GM23338 (cell line): ENCODE results near the gene ADGRB3. TPM values are rescaled to one million over a fixed set of nuclear protein-coding genes. Genes with fewer than 3 reads are reported as not detected.

Experiments
- ATAC-seq: fragments of 200-7000 bp; cut with Tn5 transposase; 3 replicates; pipeline ENCODE4 v1.9.1; 2020
- DNase-seq: peaks from one replicate; pipeline ENCODE4 v3.0.0-alpha.2; 2015; ENCODE audit warnings: low spot score
- H2AFZ ChIP-seq: fragments of 200-600 bp; sonication (generic); 2 replicates; pipeline ENCODE4 v1.8.0; 2016; ENCODE audit warnings: antibody characterized with exemption, mild to moderate bottlenecking, moderate library complexity
- H3F3A ChIP-seq: fragments of 200-600 bp; sonication (generic); replicated peaks from 2 replicates; pipeline ENCODE4 v1.8.0; 2017; ENCODE audit warnings: antibody characterized with exemption, mixed run types, low read depth
- H3K27ac ChIP-seq: fragments of 200-600 bp; sonication (generic); 2 replicates; pipeline ENCODE4 v1.6.1; 2016; ENCODE audit warnings: low read depth
- H3K27me3 ChIP-seq: fragments of 200-600 bp; sonication (generic); 2 replicates; pipeline ENCODE4 v1.8.0; 2016; ENCODE audit warnings: mild to moderate bottlenecking, mixed run types, moderate library complexity; ENCODE audit not compliant: insufficient read depth
- H3K36me3 ChIP-seq: fragments of 200-600 bp; sonication (generic); 2 replicates; pipeline ENCODE4 v1.8.0; 2016; ENCODE audit warnings: mild to moderate bottlenecking; ENCODE audit not compliant: insufficient read depth
- H3K4me1 ChIP-seq: fragments of 200-600 bp; sonication (generic); 2 replicates; pipeline ENCODE4 v1.8.0; 2016; ENCODE audit warnings: mild to moderate bottlenecking, moderate library complexity; ENCODE audit not compliant: insufficient read depth
- H3K4me2 ChIP-seq: fragments of 200-600 bp; sonication (generic); 2 replicates; pipeline ENCODE4 v1.7.1; 2017; ENCODE audit warnings: mixed run types
- H3K4me3 ChIP-seq: fragments of 200-600 bp; sonication (generic); 2 replicates; pipeline ENCODE4 v1.6.1; 2016; ENCODE audit warnings: mixed run types
- H3K79me2 ChIP-seq: fragments of 200-600 bp; sonication (generic); replicated peaks from 2 replicates; pipeline ENCODE4 v1.8.0; 2017; ENCODE audit warnings: mild to moderate bottlenecking; ENCODE audit not compliant: insufficient read depth
- H3K9me2 ChIP-seq: fragments of 200-600 bp; sonication (generic); 2 replicates; pipeline ENCODE4 v1.8.0; 2017; ENCODE audit not compliant: insufficient read depth
- H4K20me1 ChIP-seq: fragments of 200-600 bp; sonication (generic); replicated peaks from 2 replicates; pipeline ENCODE4 v1.8.0; 2017; ENCODE audit warnings: mild to moderate bottlenecking; ENCODE audit not compliant: insufficient read depth
- H3K27ac Mint-ChIP-seq: 2 replicates; pipeline ENCODE4 v1.8.0; 2020; ENCODE audit warnings: inconsistent platforms, mild to moderate bottlenecking, moderate library complexity, mixed read lengths
- H3K27me3 Mint-ChIP-seq: 3 replicates; pipeline ENCODE4 v1.8.0; 2022; ENCODE audit warnings: low read depth, mild to moderate bottlenecking, moderate library complexity, mixed read lengths, inconsistent platforms; ENCODE audit not compliant: insufficient read depth, poor library complexity
- H3K36me3 Mint-ChIP-seq: 3 replicates; pipeline ENCODE4 v1.8.0; 2021; ENCODE audit warnings: low read depth, mild to moderate bottlenecking, inconsistent platforms, moderate library complexity, mixed read lengths
- H3K4me1 Mint-ChIP-seq: 3 replicates; pipeline ENCODE4 v1.8.0; 2020; ENCODE audit warnings: mild to moderate bottlenecking, inconsistent platforms, mixed read lengths
- H3K4me3 Mint-ChIP-seq: 3 replicates; pipeline ENCODE4 v1.8.0; 2021; ENCODE audit warnings: moderate library complexity, mild to moderate bottlenecking, inconsistent platforms, mixed read lengths
- H3K9me3 Mint-ChIP-seq: 3 replicates; pipeline ENCODE4 v1.8.0; 2020; ENCODE audit warnings: moderate library complexity, mild to moderate bottlenecking, inconsistent platforms, mixed read lengths
- CREB1 ChIP-seq: fragments of 250-450 bp; sonication (Bioruptor Pico); IDR thresholded peaks from 2 replicates; pipeline ENCODE4 v1.5.0; 2020; ENCODE audit warnings: low read depth, mild to moderate bottlenecking, moderate library complexity
- EZH2 ChIP-seq: fragments of 200-600 bp; sonication (generic); IDR thresholded peaks from one replicate; pipeline ENCODE4 v1.8.0; 2017; ENCODE audit warnings: antibody characterized with exemption, mild to moderate bottlenecking, low read depth; ENCODE audit not compliant: unreplicated experiment
- EZH2phosphoT487 ChIP-seq: fragments of 200-600 bp; sonication (generic); IDR thresholded peaks from one replicate; pipeline ENCODE4 v1.8.1; 2018; ENCODE audit warnings: antibody characterized with exemption; ENCODE audit not compliant: unreplicated experiment
- JUNB ChIP-seq: IDR thresholded peaks from one replicate; pipeline ENCODE4 v1.6.1; 2016; ENCODE audit warnings: antibody characterized with exemption; ENCODE audit not compliant: unreplicated experiment
- NANOG ChIP-seq: IDR thresholded peaks from 2 replicates; pipeline ENCODE4 v1.6.1; 2016; ENCODE audit warnings: antibody characterized with exemption, borderline replicate concordance
- ZNF114 ChIP-seq: fragments of 250-450 bp; sonication (Bioruptor Pico); IDR thresholded peaks from 2 replicates; pipeline ENCODE4 v1.5.0; 2020; ENCODE audit warnings: mild to moderate bottlenecking, moderate library complexity
- ZNF331 ChIP-seq: fragments of 250-450 bp; sonication (Bioruptor Pico); IDR thresholded peaks from 2 replicates; pipeline ENCODE4 v1.5.0; 2020; ENCODE audit warnings: low read depth, mild to moderate bottlenecking, moderate library complexity
- polyA plus RNA-seq: library from polyadenylated mRNA; unstranded; fragments of >200 nt; fragmentation: Nextera tagmentation; extraction: Ambion mirVana; gene quantifications from 2 replicates; pipeline ENCODE4 v1.2.1, GENCODE V29; 2016
- total RNA-seq: library from RNA; depleted of rRNA; stranded (reverse); fragments of >200 nt; shearing (Covaris generic); gene quantifications from 2 replicates; pipeline ENCODE4 v1.2.3, GENCODE V29; 2014
- TF ChIP-seq, protein P1 (sequence below): fragments of 250-450 bp; sonication (Bioruptor Pico); IDR thresholded peaks from 2 replicates; pipeline ENCODE4 v1.5.0; 2020; ENCODE audit warnings: mild to moderate bottlenecking, moderate library complexity
- TF ChIP-seq, protein P2 (sequence below): IDR thresholded peaks from one replicate; pipeline ENCODE4 v1.6.1; 2018; ENCODE audit warnings: antibody characterized with exemption; ENCODE audit not compliant: unreplicated experiment
- TF ChIP-seq, protein P3 (sequence below): IDR thresholded peaks from 2 replicates; pipeline ENCODE4 v1.6.1; 2016; ENCODE audit warnings: antibody characterized with exemption
- TF ChIP-seq, protein P4 (sequence below), 2 experiments: fragments of 200-600 bp in 1 of 2; sonication (generic) in 1 of 2; conservative IDR thresholded peaks; 2 replicates each; pipeline versions ENCODE4 v1.5.1 to v1.6.1; 2016 to 2017; ENCODE audit warnings: antibody characterized with exemption in 2 of 2, low read depth in 2 of 2, mild to moderate bottlenecking in 2 of 2, moderate library complexity in 1 of 2

The ADGRB3 gene
- total and polyA plus RNA-seq, 2 experiments from 2014 or later: 0.92 to 4.0 TPM

DNA sequence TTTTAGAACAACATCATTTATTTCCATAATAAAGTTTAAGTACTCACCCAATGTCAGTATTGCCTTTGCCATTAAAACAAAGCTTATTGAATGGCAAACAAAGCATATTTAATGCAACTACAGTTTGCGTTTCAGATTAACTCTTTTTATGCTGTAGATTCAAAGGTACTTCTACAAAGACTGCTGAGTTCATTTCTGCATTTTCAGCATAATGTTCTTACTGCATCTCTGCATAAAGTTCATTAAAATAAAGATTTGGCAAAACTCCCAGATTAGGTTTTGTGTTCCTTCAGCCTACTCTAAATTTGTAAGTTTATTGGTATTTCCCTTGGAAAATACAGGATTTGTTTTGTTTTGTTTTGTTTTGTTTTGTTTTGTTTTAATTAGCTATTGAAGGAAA is 359.4 kb downstream of the ADGRB3 start:
- ATAC-seq (no peak), DNase-seq (no peak)
- H3K9me2 ChIP-seq: no peaks in the 10 kb centered on the region
- TF ChIP-seq JUNB: no peak
- no peak for TF ChIP-seq EZH2
- no peak for TF ChIP-seq ZNF331 (CRISPR knock-in tag)
- TF ChIP-seq, protein P1, sequence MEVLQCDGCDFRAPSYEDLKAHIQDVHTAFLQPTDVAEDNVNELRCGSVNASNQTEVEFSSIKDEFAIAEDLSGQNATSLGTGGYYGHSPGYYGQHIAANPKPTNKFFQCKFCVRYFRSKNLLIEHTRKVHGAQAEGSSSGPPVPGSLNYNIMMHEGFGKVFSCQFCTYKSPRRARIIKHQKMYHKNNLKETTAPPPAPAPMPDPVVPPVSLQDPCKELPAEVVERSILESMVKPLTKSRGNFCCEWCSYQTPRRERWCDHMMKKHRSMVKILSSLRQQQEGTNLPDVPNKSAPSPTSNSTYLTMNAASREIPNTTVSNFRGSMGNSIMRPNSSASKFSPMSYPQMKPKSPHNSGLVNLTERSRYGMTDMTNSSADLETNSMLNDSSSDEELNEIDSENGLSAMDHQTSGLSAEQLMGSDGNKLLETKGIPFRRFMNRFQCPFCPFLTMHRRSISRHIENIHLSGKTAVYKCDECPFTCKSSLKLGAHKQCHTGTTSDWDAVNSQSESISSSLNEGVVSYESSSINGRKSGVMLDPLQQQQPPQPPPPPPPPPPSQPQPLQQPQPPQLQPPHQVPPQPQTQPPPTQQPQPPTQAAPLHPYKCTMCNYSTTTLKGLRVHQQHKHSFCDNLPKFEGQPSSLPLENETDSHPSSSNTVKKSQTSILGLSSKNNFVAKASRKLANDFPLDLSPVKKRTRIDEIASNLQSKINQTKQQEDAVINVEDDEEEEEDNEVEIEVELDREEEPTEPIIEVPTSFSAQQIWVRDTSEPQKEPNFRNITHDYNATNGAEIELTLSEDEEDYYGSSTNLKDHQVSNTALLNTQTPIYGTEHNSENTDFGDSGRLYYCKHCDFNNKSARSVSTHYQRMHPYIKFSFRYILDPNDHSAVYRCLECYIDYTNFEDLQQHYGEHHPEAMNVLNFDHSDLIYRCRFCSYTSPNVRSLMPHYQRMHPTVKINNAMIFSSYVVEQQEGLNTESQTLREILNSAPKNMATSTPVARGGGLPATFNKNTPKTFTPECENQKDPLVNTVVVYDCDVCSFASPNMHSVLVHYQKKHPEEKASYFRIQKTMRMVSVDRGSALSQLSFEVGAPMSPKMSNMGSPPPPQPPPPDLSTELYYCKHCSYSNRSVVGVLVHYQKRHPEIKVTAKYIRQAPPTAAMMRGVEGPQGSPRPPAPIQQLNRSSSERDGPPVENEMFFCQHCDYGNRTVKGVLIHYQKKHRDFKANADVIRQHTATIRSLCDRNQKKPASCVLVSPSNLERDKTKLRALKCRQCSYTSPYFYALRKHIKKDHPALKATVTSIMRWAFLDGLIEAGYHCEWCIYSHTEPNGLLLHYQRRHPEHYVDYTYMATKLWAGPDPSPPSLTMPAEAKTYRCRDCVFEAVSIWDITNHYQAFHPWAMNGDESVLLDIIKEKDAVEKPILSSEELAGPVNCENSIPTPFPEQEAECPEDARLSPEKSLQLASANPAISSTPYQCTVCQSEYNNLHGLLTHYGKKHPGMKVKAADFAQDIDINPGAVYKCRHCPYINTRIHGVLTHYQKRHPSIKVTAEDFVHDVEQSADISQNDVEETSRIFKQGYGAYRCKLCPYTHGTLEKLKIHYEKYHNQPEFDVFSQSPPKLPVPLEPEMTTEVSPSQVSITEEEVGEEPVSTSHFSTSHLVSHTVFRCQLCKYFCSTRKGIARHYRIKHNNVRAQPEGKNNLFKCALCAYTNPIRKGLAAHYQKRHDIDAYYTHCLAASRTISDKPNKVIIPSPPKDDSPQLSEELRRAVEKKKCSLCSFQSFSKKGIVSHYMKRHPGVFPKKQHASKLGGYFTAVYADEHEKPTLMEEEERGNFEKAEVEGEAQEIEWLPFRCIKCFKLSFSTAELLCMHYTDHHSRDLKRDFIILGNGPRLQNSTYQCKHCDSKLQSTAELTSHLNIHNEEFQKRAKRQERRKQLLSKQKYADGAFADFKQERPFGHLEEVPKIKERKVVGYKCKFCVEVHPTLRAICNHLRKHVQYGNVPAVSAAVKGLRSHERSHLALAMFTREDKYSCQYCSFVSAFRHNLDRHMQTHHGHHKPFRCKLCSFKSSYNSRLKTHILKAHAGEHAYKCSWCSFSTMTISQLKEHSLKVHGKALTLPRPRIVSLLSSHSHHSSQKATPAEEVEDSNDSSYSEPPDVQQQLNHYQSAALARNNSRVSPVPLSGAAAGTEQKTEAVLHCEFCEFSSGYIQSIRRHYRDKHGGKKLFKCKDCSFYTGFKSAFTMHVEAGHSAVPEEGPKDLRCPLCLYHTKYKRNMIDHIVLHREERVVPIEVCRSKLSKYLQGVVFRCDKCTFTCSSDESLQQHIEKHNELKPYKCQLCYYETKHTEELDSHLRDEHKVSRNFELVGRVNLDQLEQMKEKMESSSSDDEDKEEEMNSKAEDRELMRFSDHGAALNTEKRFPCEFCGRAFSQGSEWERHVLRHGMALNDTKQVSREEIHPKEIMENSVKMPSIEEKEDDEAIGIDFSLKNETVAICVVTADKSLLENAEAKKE (CRISPR knock-in tag): no peak
- TF ChIP-seq, protein P2, sequence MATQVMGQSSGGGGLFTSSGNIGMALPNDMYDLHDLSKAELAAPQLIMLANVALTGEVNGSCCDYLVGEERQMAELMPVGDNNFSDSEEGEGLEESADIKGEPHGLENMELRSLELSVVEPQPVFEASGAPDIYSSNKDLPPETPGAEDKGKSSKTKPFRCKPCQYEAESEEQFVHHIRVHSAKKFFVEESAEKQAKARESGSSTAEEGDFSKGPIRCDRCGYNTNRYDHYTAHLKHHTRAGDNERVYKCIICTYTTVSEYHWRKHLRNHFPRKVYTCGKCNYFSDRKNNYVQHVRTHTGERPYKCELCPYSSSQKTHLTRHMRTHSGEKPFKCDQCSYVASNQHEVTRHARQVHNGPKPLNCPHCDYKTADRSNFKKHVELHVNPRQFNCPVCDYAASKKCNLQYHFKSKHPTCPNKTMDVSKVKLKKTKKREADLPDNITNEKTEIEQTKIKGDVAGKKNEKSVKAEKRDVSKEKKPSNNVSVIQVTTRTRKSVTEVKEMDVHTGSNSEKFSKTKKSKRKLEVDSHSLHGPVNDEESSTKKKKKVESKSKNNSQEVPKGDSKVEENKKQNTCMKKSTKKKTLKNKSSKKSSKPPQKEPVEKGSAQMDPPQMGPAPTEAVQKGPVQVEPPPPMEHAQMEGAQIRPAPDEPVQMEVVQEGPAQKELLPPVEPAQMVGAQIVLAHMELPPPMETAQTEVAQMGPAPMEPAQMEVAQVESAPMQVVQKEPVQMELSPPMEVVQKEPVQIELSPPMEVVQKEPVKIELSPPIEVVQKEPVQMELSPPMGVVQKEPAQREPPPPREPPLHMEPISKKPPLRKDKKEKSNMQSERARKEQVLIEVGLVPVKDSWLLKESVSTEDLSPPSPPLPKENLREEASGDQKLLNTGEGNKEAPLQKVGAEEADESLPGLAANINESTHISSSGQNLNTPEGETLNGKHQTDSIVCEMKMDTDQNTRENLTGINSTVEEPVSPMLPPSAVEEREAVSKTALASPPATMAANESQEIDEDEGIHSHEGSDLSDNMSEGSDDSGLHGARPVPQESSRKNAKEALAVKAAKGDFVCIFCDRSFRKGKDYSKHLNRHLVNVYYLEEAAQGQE: no peak
- no peak for TF ChIP-seq EZH2phosphoT487
- TF ChIP-seq NANOG: no peak
- TF ChIP-seq, protein P3, sequence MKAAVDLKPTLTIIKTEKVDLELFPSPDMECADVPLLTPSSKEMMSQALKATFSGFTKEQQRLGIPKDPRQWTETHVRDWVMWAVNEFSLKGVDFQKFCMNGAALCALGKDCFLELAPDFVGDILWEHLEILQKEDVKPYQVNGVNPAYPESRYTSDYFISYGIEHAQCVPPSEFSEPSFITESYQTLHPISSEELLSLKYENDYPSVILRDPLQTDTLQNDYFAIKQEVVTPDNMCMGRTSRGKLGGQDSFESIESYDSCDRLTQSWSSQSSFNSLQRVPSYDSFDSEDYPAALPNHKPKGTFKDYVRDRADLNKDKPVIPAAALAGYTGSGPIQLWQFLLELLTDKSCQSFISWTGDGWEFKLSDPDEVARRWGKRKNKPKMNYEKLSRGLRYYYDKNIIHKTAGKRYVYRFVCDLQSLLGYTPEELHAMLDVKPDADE: no peak
- no peak for TF ChIP-seq ZNF114
- TF ChIP-seq, protein P4, sequence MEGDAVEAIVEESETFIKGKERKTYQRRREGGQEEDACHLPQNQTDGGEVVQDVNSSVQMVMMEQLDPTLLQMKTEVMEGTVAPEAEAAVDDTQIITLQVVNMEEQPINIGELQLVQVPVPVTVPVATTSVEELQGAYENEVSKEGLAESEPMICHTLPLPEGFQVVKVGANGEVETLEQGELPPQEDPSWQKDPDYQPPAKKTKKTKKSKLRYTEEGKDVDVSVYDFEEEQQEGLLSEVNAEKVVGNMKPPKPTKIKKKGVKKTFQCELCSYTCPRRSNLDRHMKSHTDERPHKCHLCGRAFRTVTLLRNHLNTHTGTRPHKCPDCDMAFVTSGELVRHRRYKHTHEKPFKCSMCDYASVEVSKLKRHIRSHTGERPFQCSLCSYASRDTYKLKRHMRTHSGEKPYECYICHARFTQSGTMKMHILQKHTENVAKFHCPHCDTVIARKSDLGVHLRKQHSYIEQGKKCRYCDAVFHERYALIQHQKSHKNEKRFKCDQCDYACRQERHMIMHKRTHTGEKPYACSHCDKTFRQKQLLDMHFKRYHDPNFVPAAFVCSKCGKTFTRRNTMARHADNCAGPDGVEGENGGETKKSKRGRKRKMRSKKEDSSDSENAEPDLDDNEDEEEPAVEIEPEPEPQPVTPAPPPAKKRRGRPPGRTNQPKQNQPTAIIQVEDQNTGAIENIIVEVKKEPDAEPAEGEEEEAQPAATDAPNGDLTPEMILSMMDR (conservative IDR thresholded peaks at IDR 0.05; ENCODE audit: low read depth in 2 of 2): no peak
- TF ChIP-seq CREB1 (CRISPR knock-in tag): no peak
- no peak overlapping the region for H2AFZ ChIP-seq
- Mint-ChIP-seq H3K36me3 (no peaks in the 10 kb centered on the region), H3K27ac (no peak overlapping the region), H3K9me3 (no peaks in the 10 kb centered on the region), H3K4me1 (peaks cover 12% of the 10 kb centered on the region; the same call in 2 of the 3 replicates), H3K4me3 (no peak overlapping the region), H3K27me3 (no peaks in the 10 kb centered on the region)
- no peak overlapping the region for H3K4me3 ChIP-seq
- H3K4me1 ChIP-seq: peaks cover 5% of the 10 kb centered on the region; the same call in 1 of the 2 replicates
- no peaks in the 10 kb centered on the region for H3K27me3 ChIP-seq
- no peaks in the 10 kb centered on the region for H3K79me2 ChIP-seq
- no peak overlapping the region for H3K4me2 ChIP-seq
- H4K20me1 ChIP-seq: no peaks in the 10 kb centered on the region
- H3K27ac ChIP-seq: no peak overlapping the region
- no peaks in the 10 kb centered on the region for H3K36me3 ChIP-seq
- no peaks in the 10 kb centered on the region for H3F3A ChIP-seq
